Esophagus muscularis mucosa (tissue), 2 donors: Measurements from ENCODE around the gene ZBTB39.

ENCODE experiments used
- EP300 ChIP-seq: sonication (generic); formaldehyde crosslinking; IDR thresholded peaks from one replicate; pipeline ENCODE4 v1.6.1; 2017; ENCODE audit warnings: antibody characterized with exemption
- POLR2A ChIP-seq: fragments of 450-650 bp; IDR thresholded peaks from one replicate; pipeline ENCODE4 v1.6.1; 2017; ENCODE audit warnings: antibody characterized with exemption, moderate library complexity, mild to moderate bottlenecking, low read depth

DNA sequence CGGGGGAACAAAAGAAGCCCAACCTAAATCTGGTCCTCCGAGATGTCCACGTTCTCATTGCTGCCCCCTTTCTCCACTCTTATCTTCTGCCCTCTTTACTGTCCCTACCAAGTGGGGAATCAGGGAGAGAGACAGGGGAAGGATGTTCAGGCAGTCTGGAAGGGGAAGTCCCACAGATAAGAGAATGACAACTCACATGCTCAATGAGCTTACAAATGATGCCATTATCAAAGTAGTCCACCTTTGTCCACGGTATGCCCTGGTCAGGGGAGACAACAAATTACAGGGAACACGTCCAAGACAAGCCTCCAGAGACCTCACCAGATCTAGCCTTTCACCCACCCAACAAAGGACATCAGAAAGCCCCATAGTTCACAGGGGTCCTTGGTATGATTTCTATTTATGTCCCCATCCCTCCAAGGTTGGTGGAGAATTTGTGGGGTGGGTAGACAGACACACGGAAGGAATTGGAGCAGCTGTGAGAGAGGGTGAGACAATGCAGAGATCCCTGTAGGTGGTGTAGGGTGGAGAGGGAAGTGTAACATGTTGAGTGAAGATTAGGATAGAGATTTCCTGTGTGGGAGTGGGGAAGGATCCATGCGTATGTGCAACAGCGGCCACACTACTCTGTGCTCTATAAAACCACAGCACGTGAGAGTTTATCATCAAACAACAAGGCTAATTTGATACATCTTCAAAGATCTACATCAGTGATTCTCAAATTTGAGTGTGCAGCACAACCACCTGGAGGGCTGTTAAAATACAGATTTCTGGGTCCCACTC, 32.9 kb upstream of the ZBTB39 start:
- TF ChIP-seq POLR2A (no peak), EP300 (no peak)
